ENCODE results near the gene ENOX1.

Gene ENOX1

DNA sequence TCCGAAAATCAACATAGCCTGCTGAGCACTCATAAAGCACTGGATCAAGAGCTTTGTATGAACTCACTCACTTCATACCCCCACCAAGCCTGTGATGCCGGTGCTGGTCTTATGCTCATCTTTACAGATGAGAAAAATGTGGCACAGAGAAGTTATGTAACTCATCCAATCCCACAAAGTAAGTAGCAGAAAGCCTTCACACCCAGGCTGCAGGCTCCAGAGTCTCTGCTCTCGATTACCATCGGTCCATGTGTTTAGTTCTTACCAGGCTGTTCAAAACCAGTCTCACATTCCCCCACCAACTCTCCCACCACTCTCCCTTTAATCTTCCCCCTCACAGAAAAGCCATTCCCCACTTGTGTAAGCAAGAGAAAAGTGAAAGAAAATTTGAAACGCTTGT lies 487.4 kb downstream of the ENOX1 start:
- Histone ChIP-seq H3K27ac (ENCODE audit: low read depth, low read length, poor library complexity, severe bottlenecking) (no peak overlapping the region), H3K4me1 (ENCODE audit: insufficient read depth, low read length, severe bottlenecking) (no peaks in the 10 kb centered on the region), H2AFZ (ENCODE audit: low read length) (no peak overlapping the region), H3K4me3 (ENCODE audit: low read depth, low read length, poor library complexity, severe bottlenecking) (no peak overlapping the region), H3F3A (ENCODE audit: insufficient read depth, low read length) (no peaks in the 10 kb centered on the region), H3K4me2 (ENCODE audit: low read length) (no peak overlapping the region), H4K20me1 (ENCODE audit: insufficient read depth, low read length) (no peaks in the 10 kb centered on the region), H3K36me3 (ENCODE audit: insufficient read depth, low read length) (no peaks in the 10 kb centered on the region), H3K79me2 (ENCODE audit: insufficient read depth, low read length) (no peaks in the 10 kb centered on the region), H3K9me2 (ENCODE audit: low read depth, low read length) (no peaks in the 10 kb centered on the region), H3K9me3 (ENCODE audit: low read length) (no peaks in the 10 kb centered on the region), H3K27me3 (ENCODE audit: insufficient read depth, low read length) (0 out of 2 replicates have a peak, but pooled peaks cover 5% of the 10 kb centered on the region), H3K9ac (ENCODE audit: low read length) (no peak overlapping the region)
- TF ChIP-seq EZH2 (IDR thresholded peaks at IDR 0.05; ENCODE audit: borderline replicate concordance, low read length) = no peak
- TF ChIP-seq, protein P1, sequence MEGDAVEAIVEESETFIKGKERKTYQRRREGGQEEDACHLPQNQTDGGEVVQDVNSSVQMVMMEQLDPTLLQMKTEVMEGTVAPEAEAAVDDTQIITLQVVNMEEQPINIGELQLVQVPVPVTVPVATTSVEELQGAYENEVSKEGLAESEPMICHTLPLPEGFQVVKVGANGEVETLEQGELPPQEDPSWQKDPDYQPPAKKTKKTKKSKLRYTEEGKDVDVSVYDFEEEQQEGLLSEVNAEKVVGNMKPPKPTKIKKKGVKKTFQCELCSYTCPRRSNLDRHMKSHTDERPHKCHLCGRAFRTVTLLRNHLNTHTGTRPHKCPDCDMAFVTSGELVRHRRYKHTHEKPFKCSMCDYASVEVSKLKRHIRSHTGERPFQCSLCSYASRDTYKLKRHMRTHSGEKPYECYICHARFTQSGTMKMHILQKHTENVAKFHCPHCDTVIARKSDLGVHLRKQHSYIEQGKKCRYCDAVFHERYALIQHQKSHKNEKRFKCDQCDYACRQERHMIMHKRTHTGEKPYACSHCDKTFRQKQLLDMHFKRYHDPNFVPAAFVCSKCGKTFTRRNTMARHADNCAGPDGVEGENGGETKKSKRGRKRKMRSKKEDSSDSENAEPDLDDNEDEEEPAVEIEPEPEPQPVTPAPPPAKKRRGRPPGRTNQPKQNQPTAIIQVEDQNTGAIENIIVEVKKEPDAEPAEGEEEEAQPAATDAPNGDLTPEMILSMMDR (IDR thresholded peaks at IDR 0.05; ENCODE audit: low read length) = no peak

- H3K9me3 ChIP-seq (ENCODE audit: low read length) = no peaks in the 10 kb centered on the region
- no peaks in the 10 kb centered on the region for H3K4me1 ChIP-seq (ENCODE audit: insufficient read depth, low read length, severe bottlenecking)
- no peaks in the 10 kb centered on the region for H3K79me2 ChIP-seq (ENCODE audit: insufficient read depth, low read length)
- no peak overlapping the region for H3K4me2 ChIP-seq (ENCODE audit: low read length)
- H2AFZ ChIP-seq (ENCODE audit: low read length) = no peak overlapping the region
- H3K4me3 ChIP-seq (ENCODE audit: low read depth, low read length, poor library complexity, severe bottlenecking) = no peak overlapping the region
- TF ChIP-seq, protein P1 (IDR thresholded peaks at IDR 0.05; ENCODE audit: low read length) = no peak
- no peak for TF ChIP-seq EZH2 (IDR thresholded peaks at IDR 0.05; ENCODE audit: borderline replicate concordance, low read length)
- no peaks in the 10 kb centered on the region for H3K9me2 ChIP-seq (ENCODE audit: low read depth, low read length)
- H3K9ac ChIP-seq (ENCODE audit: low read length) = no peak overlapping the region
- no peaks in the 10 kb centered on the region for H3K36me3 ChIP-seq (ENCODE audit: insufficient read depth, low read length)
- no peak overlapping the region for H3K27ac ChIP-seq (ENCODE audit: low read depth, low read length, poor library complexity, severe bottlenecking)
- 0 out of 2 replicates have a peak, but pooled peaks cover 3% of the 10 kb centered on the region for H3K27me3 ChIP-seq (ENCODE audit: insufficient read depth, low read length)
- H3F3A ChIP-seq (ENCODE audit: insufficient read depth, low read length) = no peaks in the 10 kb centered on the region
- no peaks in the 10 kb centered on the region for H4K20me1 ChIP-seq (ENCODE audit: insufficient read depth, low read length)
Observed at GRCh38 chr13:43298816-43299215, 488.0 kb downstream of the ENOX1 start.

- H3K4me3 ChIP-seq (ENCODE audit: low read depth, low read length, poor library complexity, severe bottlenecking) = no peak overlapping the region
- no peak overlapping the region for H3K27ac ChIP-seq (ENCODE audit: low read depth, low read length, poor library complexity, severe bottlenecking)
- no peaks in the 10 kb centered on the region for H4K20me1 ChIP-seq (ENCODE audit: insufficient read depth, low read length)
- H3K9me3 ChIP-seq (ENCODE audit: low read length) = no peaks in the 10 kb centered on the region
- H3F3A ChIP-seq (ENCODE audit: insufficient read depth, low read length) = no peaks in the 10 kb centered on the region
- H3K36me3 ChIP-seq (ENCODE audit: insufficient read depth, low read length) = no peaks in the 10 kb centered on the region
- 0 out of 2 replicates have a peak, but pooled peaks cover 3% of the 10 kb centered on the region for H3K27me3 ChIP-seq (ENCODE audit: insufficient read depth, low read length)
- H3K9me2 ChIP-seq (ENCODE audit: low read depth, low read length) = no peaks in the 10 kb centered on the region
- H3K79me2 ChIP-seq (ENCODE audit: insufficient read depth, low read length) = no peaks in the 10 kb centered on the region
- no peaks in the 10 kb centered on the region for H3K4me1 ChIP-seq (ENCODE audit: insufficient read depth, low read length, severe bottlenecking)
- TF ChIP-seq, protein P1 (IDR thresholded peaks at IDR 0.05; ENCODE audit: low read length) = no peak
- TF ChIP-seq EZH2 (IDR thresholded peaks at IDR 0.05; ENCODE audit: borderline replicate concordance, low read length) = no peak
- no peak overlapping the region for H3K9ac ChIP-seq (ENCODE audit: low read length)
- H2AFZ ChIP-seq (ENCODE audit: low read length) = no peak overlapping the region
- H3K4me2 ChIP-seq (ENCODE audit: low read length) = no peak overlapping the region
Observed at GRCh38 chr13:43297967-43298678, 488.6 kb downstream of the ENOX1 start.

Measured in OCI-LY1 (cell line).